C4-2B (cell line): ENCODE results near the gene AGPAT4.

Experiments
- H3K27ac ChIP-seq: fragments of 450-650 bp; 2 replicates; pipeline ENCODE4 v1.5.1; 2017
- ZFX ChIP-seq: fragments of 450-650 bp; IDR thresholded peaks from 2 replicates; pipeline ENCODE4 v1.6.1; 2017
- TF ChIP-seq, protein P1 (sequence below): fragments of 450-650 bp; conservative IDR thresholded peaks from 2 replicates; pipeline ENCODE4 v1.5.1; 2017; ENCODE audit warnings: mild to moderate bottlenecking

AGPAT4 gene

DNA sequence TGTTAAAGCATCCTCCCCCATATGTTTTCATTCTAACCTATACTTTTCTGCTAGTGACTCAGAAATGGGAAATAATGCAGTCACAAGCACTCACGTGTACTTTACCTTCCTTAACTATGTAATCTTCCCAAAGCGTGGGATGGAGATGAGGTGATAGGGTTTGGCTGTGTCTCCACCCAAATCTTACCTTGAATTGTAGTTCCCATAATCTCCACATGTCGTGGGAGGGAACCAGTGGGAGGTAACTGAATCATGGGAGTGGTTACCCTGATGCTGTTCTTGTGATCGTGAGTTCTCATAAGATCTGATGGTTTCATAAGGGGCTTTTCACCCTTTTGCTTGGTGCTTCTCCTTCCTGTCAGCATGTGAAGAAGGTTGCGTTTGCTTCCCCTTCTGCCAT lies 35.4 kb downstream of the AGPAT4 start:
- no peak overlapping the region for H3K27ac ChIP-seq
- TF ChIP-seq ZFX, result no peak
- TF ChIP-seq, protein P1, sequence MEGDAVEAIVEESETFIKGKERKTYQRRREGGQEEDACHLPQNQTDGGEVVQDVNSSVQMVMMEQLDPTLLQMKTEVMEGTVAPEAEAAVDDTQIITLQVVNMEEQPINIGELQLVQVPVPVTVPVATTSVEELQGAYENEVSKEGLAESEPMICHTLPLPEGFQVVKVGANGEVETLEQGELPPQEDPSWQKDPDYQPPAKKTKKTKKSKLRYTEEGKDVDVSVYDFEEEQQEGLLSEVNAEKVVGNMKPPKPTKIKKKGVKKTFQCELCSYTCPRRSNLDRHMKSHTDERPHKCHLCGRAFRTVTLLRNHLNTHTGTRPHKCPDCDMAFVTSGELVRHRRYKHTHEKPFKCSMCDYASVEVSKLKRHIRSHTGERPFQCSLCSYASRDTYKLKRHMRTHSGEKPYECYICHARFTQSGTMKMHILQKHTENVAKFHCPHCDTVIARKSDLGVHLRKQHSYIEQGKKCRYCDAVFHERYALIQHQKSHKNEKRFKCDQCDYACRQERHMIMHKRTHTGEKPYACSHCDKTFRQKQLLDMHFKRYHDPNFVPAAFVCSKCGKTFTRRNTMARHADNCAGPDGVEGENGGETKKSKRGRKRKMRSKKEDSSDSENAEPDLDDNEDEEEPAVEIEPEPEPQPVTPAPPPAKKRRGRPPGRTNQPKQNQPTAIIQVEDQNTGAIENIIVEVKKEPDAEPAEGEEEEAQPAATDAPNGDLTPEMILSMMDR, result no peak; the same call in 1 of the 2 replicates

DNA sequence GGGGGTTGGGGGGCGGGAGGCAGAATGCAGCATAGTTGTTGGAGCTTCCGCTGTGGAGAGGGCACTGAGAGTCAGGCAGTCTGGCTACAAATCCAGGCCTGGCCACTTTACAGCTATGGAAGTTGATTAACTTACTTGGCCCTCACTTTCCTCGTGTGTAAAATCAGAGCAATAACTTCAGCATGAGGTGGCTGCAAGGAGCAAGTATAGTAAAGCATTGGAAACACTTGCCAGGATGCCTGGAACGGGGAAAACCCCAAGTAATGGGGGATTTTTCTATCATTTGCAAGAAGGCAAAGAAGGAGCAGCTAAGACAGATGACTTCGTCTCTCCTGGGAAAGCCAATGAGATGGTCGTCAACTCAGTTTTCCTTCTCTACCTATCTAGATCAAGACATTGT lies 35.8 kb downstream of the AGPAT4 start:
- TF ChIP-seq, protein P1, result no peak
- H3K27ac ChIP-seq, result no peak overlapping the region

DNA sequence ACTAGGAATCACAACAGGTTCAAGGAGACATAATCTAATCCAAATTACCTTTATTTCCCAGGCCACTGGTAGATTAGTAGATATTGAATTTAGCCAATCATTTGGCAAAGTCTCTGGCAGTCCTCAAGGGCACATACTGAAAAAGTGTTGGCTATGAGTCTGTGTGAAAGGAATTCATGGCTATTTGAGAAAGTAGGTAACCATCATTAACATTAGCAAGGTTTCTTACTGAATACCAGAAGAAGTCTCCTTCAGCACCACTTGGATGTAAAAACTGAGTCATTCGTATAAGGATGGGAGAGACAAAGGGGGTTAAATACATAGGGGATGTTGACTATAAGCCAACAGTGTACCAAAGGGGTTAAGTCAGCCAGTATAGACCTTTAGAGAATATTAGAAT lies 36.7 kb downstream of the AGPAT4 start:
- TF ChIP-seq ZFX, result no peak
- TF ChIP-seq, protein P1, result no peak

DNA sequence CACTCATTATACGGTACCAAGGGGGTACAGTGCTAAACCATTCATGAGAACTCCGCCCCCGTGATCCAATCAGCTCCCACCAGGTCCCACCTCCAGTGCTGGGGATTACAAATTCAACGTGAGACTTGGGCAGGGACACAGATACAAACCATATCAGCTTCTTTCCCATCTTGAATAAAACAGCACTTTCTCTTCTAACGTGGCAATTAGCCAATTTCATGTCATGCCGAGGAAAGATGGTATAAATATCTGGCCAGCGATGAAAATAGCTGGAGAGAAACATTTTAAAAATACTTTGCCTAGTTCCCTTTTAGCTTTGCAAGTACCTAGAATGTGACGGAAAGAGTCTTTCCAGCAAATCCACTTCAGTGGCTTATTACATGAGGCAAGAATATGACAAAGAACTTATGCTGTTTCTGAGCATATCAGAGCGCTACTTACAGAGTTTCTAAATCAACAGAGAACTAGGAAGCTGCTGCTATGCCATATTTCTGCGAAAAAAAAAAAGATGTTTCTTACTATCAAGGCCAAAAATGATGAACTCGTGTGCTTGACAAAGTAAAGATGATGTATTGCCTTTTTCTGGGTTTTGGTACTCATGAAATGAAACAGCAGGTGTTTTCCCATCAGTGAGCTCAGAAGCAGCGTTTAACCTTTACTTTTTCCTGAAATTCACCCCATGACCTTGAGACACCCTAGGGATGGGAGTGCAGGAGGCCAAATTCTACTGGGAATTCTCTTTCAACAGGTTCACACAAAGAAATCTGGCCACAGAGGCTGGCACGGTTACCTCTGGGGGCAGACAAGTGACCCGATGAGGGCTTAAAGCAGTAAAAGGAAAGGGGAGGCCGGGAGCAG lies 37.9 kb downstream of the AGPAT4 start:
- no peak for TF ChIP-seq ZFX
- TF ChIP-seq, protein P1, result no peak
- H3K27ac ChIP-seq, result no peak overlapping the region

More for the DNA sequence above, 36.7 kb downstream of the AGPAT4 start:
- no peak overlapping the region for H3K27ac ChIP-seq

DNA sequence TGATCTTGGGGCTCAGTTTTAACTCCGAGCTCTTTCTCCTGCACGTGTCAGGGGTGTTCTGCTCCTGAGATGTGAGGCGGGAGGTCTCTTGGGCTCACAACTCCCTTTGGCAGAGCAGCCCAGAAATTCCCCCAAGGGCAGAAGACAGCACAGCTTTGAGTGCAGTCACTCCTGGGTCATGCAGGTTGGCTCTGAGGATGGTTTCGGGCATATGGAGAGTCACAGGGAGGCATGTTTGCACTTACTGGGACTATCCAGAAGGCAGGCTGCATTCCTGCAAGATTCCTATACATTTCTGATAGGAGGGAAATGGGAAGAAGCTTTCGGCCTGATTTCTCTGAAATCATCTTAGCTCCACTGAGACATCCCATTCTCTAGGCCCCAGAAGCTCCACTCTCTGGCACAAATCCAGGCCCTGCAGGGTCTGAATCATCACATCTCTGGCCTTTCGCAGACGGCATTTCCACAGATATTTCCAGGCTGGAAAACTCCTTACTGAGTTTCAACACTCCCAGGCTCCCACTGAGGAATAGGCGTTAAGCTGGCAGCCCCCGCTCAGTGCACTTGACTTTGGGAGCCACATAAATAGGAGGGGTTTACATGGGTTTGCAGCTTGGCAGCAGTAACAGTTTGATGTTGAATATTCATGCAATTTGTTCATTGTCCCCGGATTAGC lies 39.7 kb downstream of the AGPAT4 start:
- no peak overlapping the region for H3K27ac ChIP-seq
- TF ChIP-seq, protein P1, result no peak
- TF ChIP-seq ZFX, result no peak

DNA sequence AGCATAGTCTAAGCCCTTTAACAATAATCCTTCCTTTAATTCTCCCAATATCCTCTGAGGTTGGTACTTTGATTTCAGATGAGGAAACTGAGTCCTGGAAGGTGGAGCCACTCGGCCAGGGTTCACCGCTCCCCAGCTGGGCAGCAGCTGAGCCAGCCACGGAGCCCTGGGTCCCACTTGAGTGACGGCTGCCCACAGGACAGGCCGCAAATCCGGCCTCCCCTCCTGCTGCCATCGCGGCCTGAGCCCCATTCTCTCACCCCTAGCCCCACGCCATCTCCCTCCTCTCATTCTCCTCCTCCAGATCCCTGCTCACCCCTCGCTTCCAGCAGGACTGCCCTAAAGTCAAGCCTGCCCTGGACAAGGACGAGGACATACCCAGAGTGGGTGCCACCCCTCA lies 41.4 kb downstream of the AGPAT4 start:
- TF ChIP-seq ZFX, result no peak
- TF ChIP-seq, protein P1, result no peak
- no peak overlapping the region for H3K27ac ChIP-seq

DNA sequence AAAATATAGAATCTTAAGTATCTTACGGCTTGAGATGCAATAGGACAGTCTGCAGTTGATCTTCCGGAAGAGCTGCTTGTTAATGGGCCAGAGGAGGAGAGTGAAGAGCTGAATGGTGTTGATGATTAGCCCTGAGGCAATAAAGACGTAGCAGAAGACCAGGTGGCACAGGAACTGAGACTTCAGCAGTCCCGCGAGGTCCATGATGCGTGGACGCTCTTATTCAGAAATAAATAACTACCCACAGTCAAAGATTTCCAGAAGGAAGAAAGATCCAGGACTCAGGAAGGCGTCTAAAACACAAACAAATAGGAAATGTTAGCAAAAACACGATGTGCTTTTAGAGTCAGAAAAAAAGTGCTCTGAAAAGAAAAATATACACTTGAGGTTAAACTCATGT lies 41.9 kb downstream of the AGPAT4 start:
- no peak overlapping the region for H3K27ac ChIP-seq
- TF ChIP-seq, protein P1, result no peak
- no peak for TF ChIP-seq ZFX
